Myometrial cell (primary cell): ENCODE measurements around the gene PTGDR2. TPM values are rescaled to one million over a fixed set of nuclear protein-coding genes. Genes with fewer than 3 reads are reported as not detected.

Source experiments
- total RNA-seq: library from RNA; depleted of rRNA; stranded (reverse); fragments of >200 nt; gene quantifications from 2 replicates; pipeline ENCODE4 v1.2.3, GENCODE V29; 2015

Gene PTGDR2
- not detected in 2 replicates for total RNA-seq

GRCh38 chr11:60855726-60856633 lies at the start of gene PTGDR2:
TSS of gene PTGDR2 (minus strand) at chr11:60855950. CDS start at chr11:60853722, 2,228 bp downstream.

GRCh38 chr11:60866911-60867870 lies 11.4 kb upstream of the PTGDR2 start, which contains the start of gene ZP1:
TSS of gene ZP1 (plus strand) at chr11:60867542. CDS start at chr11:60867562, 20 bp downstream.

GRCh38 chr11:60841797-60842667 lies 13.7 kb downstream of the PTGDR2 start, which contains the start of gene CCDC86:
TSS of gene CCDC86 (plus strand) at chr11:60842113. CDS start at chr11:60842125, 12 bp downstream.

Other genes starting within 250 kb of the PTGDR2 start
- gene MS4A8, start 156.3 kb downstream of the PTGDR2 start, total RNA-seq = not detected in 2 replicates
- not detected in 2 replicates for gene MS4A18, start 131.2 kb downstream of the PTGDR2 start, total RNA-seq
- not detected in 2 replicates for gene MS4A15, start 99.1 kb downstream of the PTGDR2 start, total RNA-seq
- gene MS4A10, start 70.6 kb downstream of the PTGDR2 start, total RNA-seq = not detected in 2 replicates
- 16.4 and 23.4 TPM in 2 replicates for gene CCDC86, start 13.8 kb downstream of the PTGDR2 start, total RNA-seq
- 0.89 TPM in 1 of 2 replicates, not detected in the other for gene ZP1, start 11.6 kb upstream of the PTGDR2 start, total RNA-seq
- gene PRPF19, start 50.6 kb upstream of the PTGDR2 start, total RNA-seq = 88.6 and 89.9 TPM in 2 replicates
- 44.1 and 54.8 TPM in 2 replicates for gene TMEM109, start 58.2 kb upstream of the PTGDR2 start, total RNA-seq
- gene TMEM132A, start 68.5 kb upstream of the PTGDR2 start, total RNA-seq = 20.6 and 22.2 TPM in 2 replicates
- 2.6 and 13.5 TPM in 2 replicates for gene SLC15A3, start 96.2 kb upstream of the PTGDR2 start, total RNA-seq
- gene CD6, start 115.7 kb upstream of the PTGDR2 start, total RNA-seq = not detected in 2 replicates
- not detected in 2 replicates for gene CD5, start 246.5 kb upstream of the PTGDR2 start, total RNA-seq